MM.1S (cell line): ENCODE data around the gene LATS2.

Experiments used
- EZH2 ChIP-seq: fragments of 300-600 bp; sonication (generic); optimal IDR thresholded peaks from 2 replicates; pipeline ENCODE3; 2017; ENCODE audit warnings: low read depth, mild to moderate bottlenecking, antibody characterized with exemption, low read length, mixed read lengths
- TF ChIP-seq, protein P1 (sequence below): fragments of 300-600 bp; sonication (generic); IDR thresholded peaks from 2 replicates; pipeline ENCODE4 v1.5.1; 2016; ENCODE audit warnings: antibody characterized with exemption, low read length, mixed read lengths

DNA sequence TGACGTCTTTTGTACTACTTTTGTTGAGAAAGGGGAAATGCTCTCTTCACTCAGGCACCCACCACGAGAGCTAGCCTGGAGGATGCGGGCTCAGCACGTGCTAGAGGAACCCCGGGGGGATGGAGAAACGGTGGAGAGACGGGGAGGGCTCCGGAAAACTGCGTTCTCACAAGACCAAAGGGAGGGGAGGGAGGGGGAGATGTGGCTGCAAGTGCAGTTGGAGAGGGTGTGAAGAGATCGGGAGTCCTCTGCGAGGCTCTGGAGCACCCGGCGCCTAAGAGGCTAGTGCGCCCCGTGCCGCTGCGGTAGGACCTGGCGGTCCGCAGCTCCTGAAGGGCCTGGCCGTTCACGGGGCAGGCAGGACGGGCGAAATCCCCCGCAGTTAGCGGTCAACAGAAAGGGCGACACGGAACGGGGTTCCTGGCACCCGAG is 115.4 kb downstream of the LATS2 start:
- TF ChIP-seq, protein P1, sequence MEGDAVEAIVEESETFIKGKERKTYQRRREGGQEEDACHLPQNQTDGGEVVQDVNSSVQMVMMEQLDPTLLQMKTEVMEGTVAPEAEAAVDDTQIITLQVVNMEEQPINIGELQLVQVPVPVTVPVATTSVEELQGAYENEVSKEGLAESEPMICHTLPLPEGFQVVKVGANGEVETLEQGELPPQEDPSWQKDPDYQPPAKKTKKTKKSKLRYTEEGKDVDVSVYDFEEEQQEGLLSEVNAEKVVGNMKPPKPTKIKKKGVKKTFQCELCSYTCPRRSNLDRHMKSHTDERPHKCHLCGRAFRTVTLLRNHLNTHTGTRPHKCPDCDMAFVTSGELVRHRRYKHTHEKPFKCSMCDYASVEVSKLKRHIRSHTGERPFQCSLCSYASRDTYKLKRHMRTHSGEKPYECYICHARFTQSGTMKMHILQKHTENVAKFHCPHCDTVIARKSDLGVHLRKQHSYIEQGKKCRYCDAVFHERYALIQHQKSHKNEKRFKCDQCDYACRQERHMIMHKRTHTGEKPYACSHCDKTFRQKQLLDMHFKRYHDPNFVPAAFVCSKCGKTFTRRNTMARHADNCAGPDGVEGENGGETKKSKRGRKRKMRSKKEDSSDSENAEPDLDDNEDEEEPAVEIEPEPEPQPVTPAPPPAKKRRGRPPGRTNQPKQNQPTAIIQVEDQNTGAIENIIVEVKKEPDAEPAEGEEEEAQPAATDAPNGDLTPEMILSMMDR, result no peak
- TF ChIP-seq EZH2, result no peak
